AG04450 (cell line): ENCODE results near the gene EEF1AKMT1. TPM values are rescaled to one million over a fixed set of nuclear protein-coding genes. Genes with fewer than 3 reads are reported as not detected.

Experiments
- CTCF ChIA-PET: fragments of 300-600, 350-600 bp; formaldehyde crosslinking; extraction: SDS; loops from one replicate; lab custom pipeline; 2022; ENCODE audit warnings: antibody characterized with exemption, inconsistent platforms; lab: Charles Lee
- POLR2A ChIA-PET: fragments of 350-600 bp; formaldehyde crosslinking; extraction: SDS; loops from one replicate; lab custom pipeline; 2021; ENCODE audit warnings: antibody characterized with exemption, inconsistent platforms; lab: Yijun Ruan, JAX
- DNase-seq: peaks from one replicate; pipeline ENCODE4 v3.0.0-alpha.2; 2011; ENCODE audit warnings: low read depth, low spot score
- H3K27ac ChIP-seq: one replicate; pipeline ENCODE4 v1.5.1; 2012; ENCODE audit warnings: low read depth, low read length, control low read depth
- H3K27me3 ChIP-seq: one replicate; pipeline ENCODE4 v1.6.0; 2012; ENCODE audit warnings: low read length; ENCODE audit not compliant: control insufficient read depth, insufficient read depth
- H3K4me3 ChIP-seq: 2 replicates; pipeline ENCODE4 v1.5.1; 2011; ENCODE audit warnings: mild to moderate bottlenecking, low read depth, low read length, control low read depth
- H3K9me3 ChIP-seq: 2 replicates; pipeline ENCODE4 v1.5.1; 2012; ENCODE audit warnings: low read length; ENCODE audit not compliant: control insufficient read depth, insufficient read depth
- CTCF ChIP-seq: IDR thresholded peaks from 2 replicates; pipeline ENCODE4 v1.5.1; 2011; ENCODE audit warnings: low read depth, low read length, control low read depth, inconsistent platforms
- polyA plus RNA-seq: library from polyadenylated mRNA; depleted of rRNA; stranded (reverse); fragments of >200 nt; gene quantifications from 2 replicates; pipeline ENCODE4 v1.2.3, GENCODE V29; 2011

The EEF1AKMT1 gene
- polyA plus RNA-seq, 1 experiment: 19.5 TPM

- H3K27me3 ChIP-seq: no peaks in the 10 kb centered on the region
- no peak for TF ChIP-seq CTCF
- CTCF ChIA-PET: interaction anchor here (1.2 to 2.3 kb wide), 2 partner anchors 50 to 284 kb away, joined by 3 to 6 read pairs; no protein-coding TSS in a partner anchor
- no peak overlapping the region for H3K4me3 ChIP-seq
- no peak overlapping the region for H3K27ac ChIP-seq
- no peak for DNase-seq
- POLR2A ChIA-PET: no interaction called here
- H3K9me3 ChIP-seq: no peaks in the 10 kb centered on the region; the same call in 1 of the 2 replicates
These were observed 4.5 kb upstream of the EEF1AKMT1 start for GRCh38 chr13:20778311-20778710.

GRCh38 chr13:20776751-20777150 is 3.0 kb upstream of the EEF1AKMT1 start:
- DNase-seq: no peak
- CTCF ChIA-PET: interaction anchor here (1.1 kb wide), 1 partner anchor 52 kb away, joined by 3 read pairs; no protein-coding TSS in a partner anchor
- Histone ChIP-seq H3K27me3 (no peaks in the 10 kb centered on the region), H3K27ac (no peak overlapping the region), H3K9me3 (no peaks in the 10 kb centered on the region; the same call in 1 of the 2 replicates), H3K4me3 (no peak overlapping the region)
- POLR2A ChIA-PET: no interaction called here
- no peak for TF ChIP-seq CTCF

GRCh38 chr13:20775961-20776360 is 2.2 kb upstream of the EEF1AKMT1 start:
- Histone ChIP-seq H3K4me3 (no peak overlapping the region), H3K27ac (no peak overlapping the region), H3K27me3 (no peaks in the 10 kb centered on the region), H3K9me3 (no peaks in the 10 kb centered on the region; the same call in 1 of the 2 replicates)
- no peak for DNase-seq
- POLR2A ChIA-PET: no interaction called here
- CTCF ChIA-PET: no interaction called here
- TF ChIP-seq CTCF: no peak

- DNase-seq: no peak
- Histone ChIP-seq H3K4me3 (no peak overlapping the region), H3K27me3 (no peaks in the 10 kb centered on the region), H3K9me3 (no peaks in the 10 kb centered on the region; the same call in 1 of the 2 replicates), H3K27ac (no peak overlapping the region)
- TF ChIP-seq CTCF: no peak
- ChIA-PET POLR2A (no interaction called here), CTCF (interaction anchor here (1.2 kb wide), 1 partner anchor 54 kb away, joined by 3 read pairs; no protein-coding TSS in a partner anchor)
These were observed 985 bp upstream of the EEF1AKMT1 start for GRCh38 chr13:20774746-20775145.

- POLR2A ChIA-PET: interaction anchor here (0.6 to 1.5 kb wide), 3 partner anchors 13 to 582 kb away, joined by 3 to 4 read pairs (median 4); no protein-coding TSS in a partner anchor
These were observed 1.2 kb downstream of the EEF1AKMT1 start for GRCh38 chr13:20772401-20773131.

More at GRCh38 chr13:20772401-20773131, 1.2 kb downstream of the EEF1AKMT1 start:
- TF ChIP-seq CTCF: no peak
- CTCF ChIA-PET: interaction anchor here (1.3 kb wide), 1 partner anchor 69 kb away, joined by 4 read pairs; the partner anchor contains the start of gene IL17D
- Histone ChIP-seq H3K27ac (peak overlapping the region; percentile 79), H3K27me3 (no peaks in the 10 kb centered on the region), H3K4me3 (peak overlapping the region; percentile 68), H3K9me3 (no peaks in the 10 kb centered on the region; the same call in none of the 2 replicates)
- no peak for DNase-seq
